A549 (cell line): ENCODE data around the gene C15orf39. TPM values are rescaled to one million over a fixed set of nuclear protein-coding genes. Genes with fewer than 3 reads are reported as not detected.

Experiments used
- ATAC-seq, 2 experiments: fragments of 200-7000 bp in 1 of 2; fragments of >200 bp in 1 of 2; cut with Nextera tagmentation in 1 of 2; cut with Tn5 transposase in 1 of 2; 3 replicates each; pipeline versions ENCODE4 v1.8.0 to v1.9.1; 2018 to 2020; ENCODE audit warnings: mild to moderate bottlenecking in 1 of 2, moderate library complexity in 1 of 2
- CTCF ChIA-PET: fragments of 300-600 bp; sonication (Branson Sonifier 250); formaldehyde crosslinking; extraction: SDS; loops from one replicate; lab custom pipeline; 2021; ENCODE audit warnings: antibody characterized with exemption, inconsistent platforms; lab: Yijun Ruan, JAX
- POLR2A ChIA-PET: fragments of 350-600 bp; formaldehyde crosslinking; extraction: SDS; loops from one replicate; lab custom pipeline; 2021; ENCODE audit warnings: antibody characterized with exemption, inconsistent platforms; lab: Yijun Ruan, JAX
- DNase-seq, 2 experiments: peaks; one replicate each; pipeline versions ENCODE4 v3.0.0 to v3.0.0-alpha.2; 2011 to 2016; ENCODE audit warnings: low read depth in 1 of 2, low spot score in 1 of 2
- FAIRE-seq: peaks from 2 replicates; lab custom pipeline; 2011; peaks lifted over from hg19 to GRCh38; lab: Jason Lieb, UNC
- H3K27ac ChIP-seq, 2 experiments: fragments of >200 bp; sonication (Bioruptor Twin); formaldehyde crosslinking; 3 replicates each; pipeline ENCODE4 v1.5.1; 2016 to 2017
- H3K4me1 ChIP-seq: fragments of >200 bp; sonication (Bioruptor Twin); formaldehyde crosslinking; 3 replicates; pipeline ENCODE4 v1.6.1; 2016
- H3K4me2 ChIP-seq: fragments of >200 bp; sonication (Bioruptor Twin); formaldehyde crosslinking; 3 replicates; pipeline ENCODE4 v1.6.1; 2016
- H3K4me3 ChIP-seq: fragments of >200 bp; sonication (Bioruptor Twin); formaldehyde crosslinking; 3 replicates; pipeline ENCODE4 v1.5.1; 2016
- H3K9me3 ChIP-seq: fragments of >200 bp; sonication (Bioruptor Twin); formaldehyde crosslinking; 3 replicates; pipeline ENCODE4 v1.6.1; 2016
- CBX8 ChIP-seq: fragments of 200-600 bp; sonication (generic); IDR thresholded peaks from 2 replicates; pipeline ENCODE4 v1.6.1; 2016
- CEBPB ChIP-seq, 2 experiments: fragments of >200 bp in 1 of 2; sonication (Bioruptor Twin) in 1 of 2; formaldehyde crosslinking in 1 of 2; IDR thresholded peaks; 2 replicates each; pipeline ENCODE4 v1.6.1; 2012 to 2016
- CTCF ChIP-seq: fragments of >200 bp; sonication (Bioruptor Twin); formaldehyde crosslinking; IDR thresholded peaks from 3 replicates; pipeline ENCODE4 v1.5.1; 2016
- EHMT2 ChIP-seq: fragments of 200-600 bp; sonication (generic); IDR thresholded peaks from 2 replicates; pipeline ENCODE4 v1.6.1; 2016; ENCODE audit warnings: antibody characterized with exemption, low read depth, mild to moderate bottlenecking, moderate library complexity
- EP300 ChIP-seq, 2 experiments: fragments of >200 bp; sonication (Bioruptor Twin); formaldehyde crosslinking; IDR thresholded peaks; 2 replicates in 1 of 2; 3 replicates in 1 of 2; pipeline ENCODE4 v1.6.1; 2016 to 2017
- FOXS1 ChIP-seq: fragments of 250-450 bp; sonication (Bioruptor Pico); IDR thresholded peaks from 2 replicates; pipeline ENCODE4 v1.5.0; 2020; ENCODE audit warnings: mild to moderate bottlenecking, moderate library complexity
- HEYL ChIP-seq: fragments of 250-450 bp; sonication (Bioruptor Pico); IDR thresholded peaks from 2 replicates; pipeline ENCODE4 v1.8.0; 2021; ENCODE audit warnings: mild to moderate bottlenecking, moderate library complexity
- HOXA7 ChIP-seq: fragments of 250-450 bp; sonication (Bioruptor Pico); IDR thresholded peaks from 2 replicates; pipeline ENCODE4 v1.5.0; 2020; ENCODE audit warnings: mild to moderate bottlenecking, moderate library complexity
- HOXB13 ChIP-seq: fragments of 250-450 bp; sonication (Bioruptor Pico); IDR thresholded peaks from 2 replicates; pipeline ENCODE4 v1.5.0; 2020; ENCODE audit warnings: low read depth, mild to moderate bottlenecking, moderate library complexity
- JUN ChIP-seq, 2 experiments: fragments of >200 bp; sonication (Bioruptor Twin); formaldehyde crosslinking; IDR thresholded peaks; 2 replicates in 1 of 2; 3 replicates in 1 of 2; pipeline ENCODE4 v1.6.1; 2016 to 2017
- KDM1A ChIP-seq: fragments of 200-600 bp; sonication (generic); IDR thresholded peaks from 2 replicates; pipeline ENCODE4 v1.6.1; 2016; ENCODE audit warnings: low read depth, mild to moderate bottlenecking
- NFE2L2 ChIP-seq: fragments of 150-350 bp; conservative IDR thresholded peaks from 2 replicates; pipeline ENCODE4 v1.6.1; 2014; ENCODE audit warnings: low read length
- RAD21 ChIP-seq, 2 experiments: fragments of >200 bp in 1 of 2; sonication (Bioruptor Twin) in 1 of 2; formaldehyde crosslinking in 1 of 2; IDR thresholded peaks in 1 of 2; conservative IDR thresholded peaks in 1 of 2; 2 replicates in 1 of 2; 3 replicates in 1 of 2; pipeline ENCODE4 v1.6.1; 2012 to 2018; ENCODE audit warnings: inconsistent platforms in 1 of 2
- RFX5 ChIP-seq: fragments of 450-650 bp; IDR thresholded peaks from 2 replicates; pipeline ENCODE4 v1.7.1; 2014; ENCODE audit warnings: antibody characterized with exemption, mild to moderate bottlenecking, moderate library complexity
- RNF2 ChIP-seq: fragments of 200-600 bp; sonication (generic); IDR thresholded peaks from 2 replicates; pipeline ENCODE4 v1.6.1; 2016; ENCODE audit warnings: low read depth, mild to moderate bottlenecking, antibody characterized with exemption, moderate library complexity, borderline replicate concordance
- SMC3 ChIP-seq: fragments of >200 bp; sonication (Bioruptor Twin); formaldehyde crosslinking; IDR thresholded peaks from 3 replicates; pipeline ENCODE4 v1.6.1; 2018; ENCODE audit warnings: inconsistent platforms
- SREBF2 ChIP-seq: fragments of 450-650 bp; IDR thresholded peaks from 2 replicates; pipeline ENCODE4 v1.6.1; 2014; ENCODE audit warnings: mild to moderate bottlenecking, moderate library complexity
- ZC3H11A ChIP-seq: fragments of 450-650 bp; IDR thresholded peaks from 2 replicates; pipeline ENCODE4 v1.6.1; 2014; ENCODE audit warnings: antibody characterized with exemption, mild to moderate bottlenecking
- ZFP36 ChIP-seq: fragments of 450-650 bp; IDR thresholded peaks from 2 replicates; pipeline ENCODE4 v1.6.1; 2014; ENCODE audit warnings: borderline replicate concordance; ENCODE audit not compliant: partially characterized antibody
- ZNF302 ChIP-seq: fragments of 250-450 bp; sonication (Bioruptor Pico); IDR thresholded peaks from 2 replicates; pipeline ENCODE4 v1.9.0; 2021; ENCODE audit warnings: inconsistent platforms, mild to moderate bottlenecking, moderate library complexity
- WGBS: methylation state at CpG from one replicate; pipeline ENCODE4 v1.1.6; 2017; ENCODE audit errors: missing lambda C conversion rate; 5-methylcytosine and 5-hydroxymethylcytosine counted together
- polyA plus RNA-seq, 4 experiments: library from polyadenylated mRNA; depleted of rRNA in 3 of 4; stranded (reverse); fragments of >200 nt; fragmentation: RNase III in 1 of 4; extraction: RNeasy Plus Mini Kit Qiagen cat#74134 plus additional on column Dnase treatment in 1 of 4; gene quantifications; 2 replicates in 3 of 4; 3 replicates in 1 of 4; pipeline ENCODE4 v1.2.3, GENCODE V29; 2011 to 2017

The C15orf39 gene
- polyA plus RNA-seq, 2 of the 4 experiments (the other 2 are of a cell fraction), result 5.7 to 16.7 TPM

- no peak for TF ChIP-seq FOXS1 (CRISPR knock-in tag)
- TF ChIP-seq HOXA7, result no peak
- TF ChIP-seq EHMT2, result no peak
- no peak for TF ChIP-seq JUN (IDR thresholded peaks at IDR 0.05)
These were observed 27.1 kb downstream of the C15orf39 start (continued) for GRCh38 chr15:75228787-75229186.

GRCh38 chr15:75229191-75230015, 27.7 kb downstream of the C15orf39 start:
- CTCF ChIA-PET, result interaction anchor here (1.2 to 1.7 kb wide), 6 partner anchors 15 to 200 kb away, joined by 3 to 6 read pairs (median 3); no protein-coding TSS in a partner anchor
- TF ChIP-seq CTCF (no peak), HOXA7 (no peak), SMC3 (no peak), CBX8 (no peak), ZC3H11A (no peak), ZFP36 (no peak), KDM1A (no peak), HOXB13 (CRISPR knock-in tag) (no peak), EP300 (IDR thresholded peaks at IDR 0.05) (no peak), HEYL (CRISPR knock-in tag) (no peak), RFX5 (no peak), RAD21 (conservative IDR thresholded peaks at IDR 0.05 in 1 of 2, IDR thresholded peaks at IDR 0.05 in 1 of 2) (no peak), NFE2L2 (no peak), ZNF302 (no peak), SREBF2 (no peak)
- H3K4me2 ChIP-seq, result no peak overlapping the region
- POLR2A ChIA-PET, result no interaction called here
- no peak for FAIRE-seq
- no peak overlapping the region for H3K27ac ChIP-seq
- H3K4me1 ChIP-seq, result 0 out of 3 replicates have a peak, but pooled peaks cover 4% of the 10 kb centered on the region
- no peak overlapping the region for H3K4me3 ChIP-seq
- no peaks in the 10 kb centered on the region for H3K9me3 ChIP-seq
- 70% methylated on average over 18 of the region's 21 CpGs for WGBS
- ATAC-seq, result peak in 1 of 2 experiments; percentile 12; a peak in 1 of 6 replicates
- DNase-seq, result no peak

DNA sequence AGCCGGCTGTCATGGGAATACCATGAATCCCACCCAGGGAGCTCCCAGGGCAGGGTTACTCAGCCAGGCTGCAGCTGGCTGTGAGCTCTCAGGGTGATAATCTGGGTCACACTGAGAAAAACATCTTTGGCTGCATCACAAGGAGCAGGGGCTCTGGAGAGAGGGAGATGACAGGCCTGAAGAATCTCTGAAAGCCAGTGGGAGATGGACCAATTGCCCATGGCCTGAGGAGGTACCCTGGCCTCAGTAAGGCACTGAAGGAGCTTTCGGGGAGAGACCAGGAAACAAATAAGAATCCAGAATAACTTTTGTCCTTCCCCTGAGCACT, 28.3 kb downstream of the C15orf39 start:
- ChIA-PET CTCF (interaction anchor here (0.7 to 1.7 kb wide), 6 partner anchors 23 to 209 kb away, joined by 3 to 6 read pairs (median 3); no protein-coding TSS in a partner anchor), POLR2A (no interaction called here)
- H3K4me2 ChIP-seq, result no peak overlapping the region
- WGBS, result 100% methylated on average over 1 of the region's 2 CpGs
- ATAC-seq, result no peak
- H3K27ac ChIP-seq, result no peak overlapping the region
- H3K4me1 ChIP-seq, result 0 out of 3 replicates have a peak, but pooled peaks cover 4% of the 10 kb centered on the region
- TF ChIP-seq CEBPB (IDR thresholded peaks at IDR 0.05), result no peak
- no peak for TF ChIP-seq RNF2
- TF ChIP-seq SREBF2, result no peak
- no peaks in the 10 kb centered on the region for H3K9me3 ChIP-seq
- H3K4me3 ChIP-seq, result no peak overlapping the region
- DNase-seq, result no peak
- no peak for FAIRE-seq
